MM.1S (cell line): Measurements from ENCODE around the gene TAOK1.

Experiments
- CTCF ChIP-seq: fragments of 300-600 bp; sonication (generic); IDR thresholded peaks from 2 replicates; pipeline ENCODE4 v1.5.1; 2016; ENCODE audit warnings: antibody characterized with exemption, low read length, mixed read lengths
- EZH2 ChIP-seq: fragments of 300-600 bp; sonication (generic); optimal IDR thresholded peaks from 2 replicates; pipeline ENCODE3; 2017; ENCODE audit warnings: low read depth, mild to moderate bottlenecking, antibody characterized with exemption, low read length, mixed read lengths
- EZH2phosphoT487 ChIP-seq: fragments of 300-600 bp; sonication (generic); IDR thresholded peaks from 2 replicates; pipeline ENCODE4 v1.6.1; 2018; ENCODE audit warnings: antibody characterized with exemption, low read length

GRCh38 chr17:29449865-29450671 lies 59.9 kb downstream of the TAOK1 start:
- TF ChIP-seq CTCF (no peak), EZH2phosphoT487 (no peak), EZH2 (no peak)
